GM21576 (cell line): ENCODE data around the gene GIPR.
"Not testable (repeated sequence)": the region's sequence is repeated elsewhere in the genome, so short reads cannot be mapped to it uniquely, and the experiment has no call there.

Source experiments
- ATAC-seq: cut with Tn5 transposase; IDR thresholded peaks from one replicate; pipeline ENCODE4 v1.9.1; 2021; ENCODE audit warnings: mild to moderate bottlenecking, moderate library complexity; ENCODE audit not compliant: unreplicated experiment

Gene GIPR

GRCh38 chr19:45645631-45646344, 22.2 kb upstream of the GIPR start:
- no peak for ATAC-seq

- no peak for ATAC-seq
These were observed 21.7 kb upstream of the GIPR start for GRCh38 chr19:45646345-45646698.

- no peak for ATAC-seq
These were observed 17.3 kb upstream of the GIPR start for GRCh38 chr19:45650722-45651121.

GRCh38 chr19:45653634-45654033, 14.4 kb upstream of the GIPR start:
- no peak for ATAC-seq

- no peak for ATAC-seq
These were observed 12.9 kb upstream of the GIPR start for GRCh38 chr19:45655073-45655472.

GRCh38 chr19:45657520-45658167, 10.4 kb upstream of the GIPR start:
- no peak for ATAC-seq

- ATAC-seq = no peak
These were observed 8.8 kb upstream of the GIPR start for GRCh38 chr19:45659096-45659729.

- no peak for ATAC-seq
These were observed 7.4 kb upstream of the GIPR start for GRCh38 chr19:45660636-45661035.

- no peak for ATAC-seq
These were observed 4.2 kb upstream of the GIPR start for GRCh38 chr19:45663800-45664199.

- no peak for ATAC-seq
These were observed 3.4 kb upstream of the GIPR start for GRCh38 chr19:45664575-45664974.

- peak; percentile 6 for ATAC-seq
These were observed 386 bp downstream of the GIPR start for GRCh38 chr19:45668342-45668871.

- peak; percentile 45 for ATAC-seq
These were observed 2.8 kb downstream of the GIPR start for GRCh38 chr19:45670670-45671453.

GRCh38 chr19:45674946-45675345, 6.9 kb downstream of the GIPR start:
- no peak for ATAC-seq

GRCh38 chr19:45676851-45677263, 8.8 kb downstream of the GIPR start:
- ATAC-seq = no peak

GRCh38 chr19:45677351-45678230, 9.6 kb downstream of the GIPR start:
- no peak for ATAC-seq

- peak; percentile 63 for ATAC-seq
These were observed 13.5 kb downstream of the GIPR start for GRCh38 chr19:45681391-45682015.

- no peak for ATAC-seq
These were observed 14.1 kb downstream of the GIPR start for GRCh38 chr19:45682117-45682516.

- ATAC-seq = no peak
These were observed 14.9 kb downstream of the GIPR start for GRCh38 chr19:45682908-45683307.

- not testable (repeated sequence) for ATAC-seq
These were observed 17.0 kb downstream of the GIPR start for GRCh38 chr19:45685045-45685444.

GRCh38 chr19:45687599-45687998, 19.6 kb downstream of the GIPR start:
- no peak for ATAC-seq
